SKM-1 treated with dmso at 0.1 percent for 144 hours (cell line): ENCODE data around the gene NALCN.

Experiments
- DNase-seq: peaks from one replicate; lab custom pipeline; 2025; ENCODE audit not compliant: unreplicated experiment; lab: John Stamatoyannopoulos, UW

The NALCN gene

GRCh38 chr13:101416181-101417042 lies at the start of gene NALCN:
NALCN (minus strand) TSS chr13:101416508; CDS start chr13:101399126, 17,382 bp downstream.
- no peak for DNase-seq

GRCh38 chr13:101465877-101466276 lies 49.6 kb upstream of the NALCN start:
- no peak for DNase-seq

GRCh38 chr13:101457176-101457575 lies 40.9 kb upstream of the NALCN start:
- DNase-seq = no peak

GRCh38 chr13:101455863-101456262 lies 39.6 kb upstream of the NALCN start:
- DNase-seq = no peak

GRCh38 chr13:101454767-101455166 lies 38.5 kb upstream of the NALCN start:
- DNase-seq = no peak

GRCh38 chr13:101453784-101454201 lies 37.5 kb upstream of the NALCN start:
- DNase-seq = no peak

- DNase-seq = no peak
These were observed 36.5 kb upstream of the NALCN start, which contains the start of gene ITGBL1 for GRCh38 chr13:101452519-101453485. ITGBL1 (plus strand) TSS chr13:101452675; CDS start chr13:101452834, 159 bp downstream.

- no peak for DNase-seq
These were observed 35.3 kb upstream of the NALCN start for GRCh38 chr13:101451641-101452040.

GRCh38 chr13:101450749-101451130 lies 34.4 kb upstream of the NALCN start:
- no peak for DNase-seq

- no peak for DNase-seq
These were observed 33.8 kb upstream of the NALCN start for GRCh38 chr13:101449790-101450748.

GRCh38 chr13:101447852-101448251 lies 31.5 kb upstream of the NALCN start:
- no peak for DNase-seq

- no peak for DNase-seq
These were observed 18.2 kb upstream of the NALCN start for GRCh38 chr13:101434486-101434885.

- no peak for DNase-seq
These were observed 17.6 kb upstream of the NALCN start for GRCh38 chr13:101433895-101434294.

- DNase-seq = no peak
These were observed 13.4 kb upstream of the NALCN start for GRCh38 chr13:101429733-101430132.

GRCh38 chr13:101425623-101426022 lies 9.3 kb upstream of the NALCN start:
- DNase-seq = no peak

- no peak for DNase-seq
These were observed 8.8 kb upstream of the NALCN start for GRCh38 chr13:101425156-101425471.

- DNase-seq = no peak
These were observed 8.3 kb upstream of the NALCN start for GRCh38 chr13:101424381-101425155.

- no peak for DNase-seq
These were observed 7.6 kb upstream of the NALCN start for GRCh38 chr13:101423872-101424271.

- no peak for DNase-seq
These were observed 1.2 kb upstream of the NALCN start for GRCh38 chr13:101417501-101417900.

- no peak for DNase-seq
These were observed 717 bp upstream of the NALCN start for GRCh38 chr13:101417043-101417406.
